NCI-H2081 (cell line): Measurements from ENCODE around the gene UBE2E3.
"Not testable (repeated sequence)": the region's sequence is repeated elsewhere in the genome, so short reads cannot be mapped to it uniquely, and the experiment has no call there.

ENCODE experiments used
- DNase-seq, 2 experiments: peaks; one replicate each; lab custom pipeline; 2025; lab: John Stamatoyannopoulos, UW

UBE2E3 gene

GRCh38 chr2:181025004-181025403 is 44.6 kb downstream of the UBE2E3 start:
- no peak for DNase-seq

GRCh38 chr2:181036445-181036844 is 56.0 kb downstream of the UBE2E3 start:
- no peak for DNase-seq

- no peak for DNase-seq
These were observed 56.6 kb downstream of the UBE2E3 start for GRCh38 chr2:181036848-181037603.

- no peak for DNase-seq
These were observed 57.5 kb downstream of the UBE2E3 start for GRCh38 chr2:181037922-181038321.

- DNase-seq: no peak
These were observed 58.4 kb downstream of the UBE2E3 start for GRCh38 chr2:181038796-181039195.

- DNase-seq: not testable (repeated sequence)
These were observed 60.4 kb downstream of the UBE2E3 start for GRCh38 chr2:181040839-181041238.

GRCh38 chr2:181041661-181042060 is 61.3 kb downstream of the UBE2E3 start:
- no peak for DNase-seq

- no peak for DNase-seq
These were observed 62.3 kb downstream of the UBE2E3 start for GRCh38 chr2:181042706-181043105.

GRCh38 chr2:181046833-181047232 is 66.4 kb downstream of the UBE2E3 start:
- DNase-seq: no peak

- no peak for DNase-seq
These were observed 67.4 kb downstream of the UBE2E3 start for GRCh38 chr2:181047829-181048228.

GRCh38 chr2:181051861-181052522 is 71.6 kb downstream of the UBE2E3 start:
- no peak for DNase-seq

- DNase-seq: no peak
These were observed 72.1 kb downstream of the UBE2E3 start for GRCh38 chr2:181052523-181052891.

GRCh38 chr2:181054256-181054655 is 73.9 kb downstream of the UBE2E3 start:
- DNase-seq: no peak

- no peak for DNase-seq
These were observed 74.4 kb downstream of the UBE2E3 start for GRCh38 chr2:181054843-181055242.

- peak in 1 of 2 experiments; percentile 5 for DNase-seq
These were observed 78.2 kb downstream of the UBE2E3 start for GRCh38 chr2:181058378-181059269.

GRCh38 chr2:181063696-181064095 is 83.3 kb downstream of the UBE2E3 start:
- DNase-seq: no peak

- DNase-seq: no peak
These were observed 85.1 kb downstream of the UBE2E3 start for GRCh38 chr2:181065458-181065857.

GRCh38 chr2:181066333-181066732 is 85.9 kb downstream of the UBE2E3 start:
- DNase-seq: no peak

GRCh38 chr2:181070119-181070835 is 89.9 kb downstream of the UBE2E3 start:
- no peak for DNase-seq

GRCh38 chr2:181070836-181071200 is 90.4 kb downstream of the UBE2E3 start:
- no peak for DNase-seq

- no peak for DNase-seq
These were observed 92.3 kb downstream of the UBE2E3 start for GRCh38 chr2:181072486-181073235.
